Measurements from ENCODE around the gene CCDC200.
"Not testable (repeated sequence)": the region's sequence is repeated elsewhere in the genome, so short reads cannot be mapped to it uniquely, and the experiment has no call there.

Gene CCDC200

DNA sequence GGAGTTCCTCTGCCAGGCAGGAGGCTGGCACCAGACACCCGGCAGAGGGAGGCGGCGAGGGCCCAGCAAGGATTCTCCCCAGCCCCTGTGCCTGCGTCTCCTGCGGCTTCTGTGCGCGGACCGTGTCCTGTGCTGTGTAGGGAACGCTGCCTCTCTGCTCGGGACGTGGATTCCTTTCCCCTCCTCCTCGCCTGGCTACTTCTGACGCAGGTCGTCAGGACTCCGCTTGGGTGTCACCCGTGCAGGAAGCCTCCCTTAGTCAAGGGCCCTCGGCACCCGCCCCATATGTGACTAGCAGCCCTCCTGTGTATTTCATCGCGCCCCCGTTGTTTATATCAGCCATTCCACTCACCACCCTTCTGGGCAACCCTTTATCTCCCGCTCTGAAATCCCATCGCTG is 18.0 kb upstream of the CCDC200 start:
- H3K4me1 ChIP-seq (ENCODE audit: control insufficient read depth in 2 of 2, insufficient read depth in 1 of 2, low read depth in 1 of 2, low read length in 2 of 2); H3K9ac ChIP-seq (ENCODE audit: low read depth, low read length, poor library complexity); H3K23ac ChIP-seq (ENCODE audit: low read depth, low read length, poor library complexity); H3K9me3 ChIP-seq (replicated peaks in 1 of 2; ENCODE audit: control insufficient read depth in 2 of 2, insufficient read depth in 1 of 2, low read depth in 1 of 2, low read length in 2 of 2); DNase-seq (ENCODE audit: low spot score); H3K4me3 ChIP-seq (ENCODE audit: low read length in 2 of 2); H2BK12ac ChIP-seq (ENCODE audit: low read length); H2AK5ac ChIP-seq (ENCODE audit: low read depth, low read length); H2BK15ac ChIP-seq (ENCODE audit: low read length); H3K27me3 ChIP-seq (ENCODE audit: control insufficient read depth in 3 of 3, insufficient read depth in 3 of 3, low read depth in 1 of 3, low read length in 3 of 3); H2AFZ ChIP-seq (ENCODE audit: low read length); H3K14ac ChIP-seq (ENCODE audit: low read length); H3K36me3 ChIP-seq (replicated peaks in 1 of 2; ENCODE audit: control insufficient read depth in 2 of 2, insufficient read depth in 2 of 2, low read length in 2 of 2); H3K4me2 ChIP-seq (ENCODE audit: insufficient read depth, low read length, poor library complexity, severe bottlenecking); H4K8ac ChIP-seq (ENCODE audit: low read depth, low read length); H4K91ac ChIP-seq (ENCODE audit: low read depth, low read length, poor library complexity); H3K79me1 ChIP-seq (ENCODE audit: low read depth, low read length); H3K27ac ChIP-seq (replicated peaks; ENCODE audit: low read length); H2BK5ac ChIP-seq (ENCODE audit: low read length); H3K4ac ChIP-seq (ENCODE audit: low read length); H3K18ac ChIP-seq (ENCODE audit: low read length); H2BK120ac ChIP-seq (ENCODE audit: low read depth, low read length): not testable (repeated sequence)
- no CpG with 5 or more reads among the region's 23 CpGs for WGBS, 2 donors (ENCODE audit: extremely low coverage in 2 of 2, insufficient read length in 2 of 2, insufficient replicate concordance in 1 of 2)

DNA sequence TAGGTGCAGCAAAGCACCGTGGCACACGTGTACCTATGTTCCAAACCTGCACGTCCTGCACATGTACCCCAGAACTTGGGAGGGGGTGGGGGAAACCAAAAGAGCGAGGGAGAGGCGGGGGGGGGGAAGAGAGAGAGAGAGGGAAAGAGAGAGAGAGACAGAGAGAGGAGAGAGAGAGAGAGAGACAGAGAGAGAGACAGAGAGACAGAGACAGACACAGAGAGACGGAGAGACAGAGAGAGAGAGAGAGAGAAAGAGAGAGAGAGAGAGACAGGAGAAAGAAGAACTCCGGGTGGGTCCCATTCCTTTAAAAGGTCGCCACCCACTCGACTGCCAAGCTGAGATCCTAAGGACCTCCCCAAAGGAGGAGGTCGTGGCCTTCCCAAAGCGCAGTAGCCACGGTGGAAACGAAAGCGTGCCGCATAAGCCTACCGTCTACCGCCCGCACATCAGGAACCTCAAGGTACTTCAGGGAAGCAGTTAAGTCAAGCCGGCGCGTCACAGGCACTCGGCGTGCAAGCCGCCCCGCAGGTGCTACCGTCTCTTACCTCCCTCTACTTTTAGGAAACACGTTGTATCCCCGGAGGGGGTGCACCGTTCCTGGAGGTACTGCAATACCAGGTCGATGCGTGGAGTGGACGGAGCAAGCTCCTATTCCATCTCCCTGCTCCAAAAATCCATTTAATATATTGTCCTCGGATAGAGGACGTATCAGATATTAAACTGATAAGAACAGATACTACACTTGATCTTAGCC is 12.4 kb upstream of the CCDC200 start:
- H2AFZ ChIP-seq (ENCODE audit: low read length); H3K9me3 ChIP-seq (replicated peaks in 1 of 2; ENCODE audit: control insufficient read depth in 2 of 2, insufficient read depth in 1 of 2, low read depth in 1 of 2, low read length in 2 of 2); H3K14ac ChIP-seq (ENCODE audit: low read length); H2BK12ac ChIP-seq (ENCODE audit: low read length); H4K8ac ChIP-seq (ENCODE audit: low read depth, low read length); H3K36me3 ChIP-seq (replicated peaks in 1 of 2; ENCODE audit: control insufficient read depth in 2 of 2, insufficient read depth in 2 of 2, low read length in 2 of 2); H3K23ac ChIP-seq (ENCODE audit: low read depth, low read length, poor library complexity); H3K4ac ChIP-seq (ENCODE audit: low read length); H3K18ac ChIP-seq (ENCODE audit: low read length); H2BK120ac ChIP-seq (ENCODE audit: low read depth, low read length); H4K91ac ChIP-seq (ENCODE audit: low read depth, low read length, poor library complexity); DNase-seq (ENCODE audit: low spot score); H2BK15ac ChIP-seq (ENCODE audit: low read length); H3K27ac ChIP-seq (replicated peaks; ENCODE audit: low read length); H3K4me1 ChIP-seq (ENCODE audit: control insufficient read depth in 2 of 2, insufficient read depth in 1 of 2, low read depth in 1 of 2, low read length in 2 of 2); H3K79me1 ChIP-seq (ENCODE audit: low read depth, low read length); H2AK5ac ChIP-seq (ENCODE audit: low read depth, low read length); H3K27me3 ChIP-seq (ENCODE audit: control insufficient read depth in 3 of 3, insufficient read depth in 3 of 3, low read depth in 1 of 3, low read length in 3 of 3); H3K4me2 ChIP-seq (ENCODE audit: insufficient read depth, low read length, poor library complexity, severe bottlenecking); H2BK5ac ChIP-seq (ENCODE audit: low read length); H3K4me3 ChIP-seq (ENCODE audit: low read length in 2 of 2); H3K9ac ChIP-seq (ENCODE audit: low read depth, low read length, poor library complexity): not testable (repeated sequence)
- no CpG with 5 or more reads among the region's 34 CpGs for WGBS, 2 donors (ENCODE audit: extremely low coverage in 2 of 2, insufficient read length in 2 of 2, insufficient replicate concordance in 1 of 2)

DNA sequence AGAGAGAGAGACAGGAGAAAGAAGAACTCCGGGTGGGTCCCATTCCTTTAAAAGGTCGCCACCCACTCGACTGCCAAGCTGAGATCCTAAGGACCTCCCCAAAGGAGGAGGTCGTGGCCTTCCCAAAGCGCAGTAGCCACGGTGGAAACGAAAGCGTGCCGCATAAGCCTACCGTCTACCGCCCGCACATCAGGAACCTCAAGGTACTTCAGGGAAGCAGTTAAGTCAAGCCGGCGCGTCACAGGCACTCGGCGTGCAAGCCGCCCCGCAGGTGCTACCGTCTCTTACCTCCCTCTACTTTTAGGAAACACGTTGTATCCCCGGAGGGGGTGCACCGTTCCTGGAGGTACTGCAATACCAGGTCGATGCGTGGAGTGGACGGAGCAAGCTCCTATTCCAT is 11.2 kb upstream of the CCDC200 start:
- H2AK5ac ChIP-seq (ENCODE audit: low read depth, low read length); H3K23ac ChIP-seq (ENCODE audit: low read depth, low read length, poor library complexity); H3K9me3 ChIP-seq (replicated peaks in 1 of 2; ENCODE audit: control insufficient read depth in 2 of 2, insufficient read depth in 1 of 2, low read depth in 1 of 2, low read length in 2 of 2); H3K18ac ChIP-seq (ENCODE audit: low read length); H3K79me1 ChIP-seq (ENCODE audit: low read depth, low read length); H4K91ac ChIP-seq (ENCODE audit: low read depth, low read length, poor library complexity); H3K4me1 ChIP-seq (ENCODE audit: control insufficient read depth in 2 of 2, insufficient read depth in 1 of 2, low read depth in 1 of 2, low read length in 2 of 2); H2BK5ac ChIP-seq (ENCODE audit: low read length); H3K36me3 ChIP-seq (replicated peaks in 1 of 2; ENCODE audit: control insufficient read depth in 2 of 2, insufficient read depth in 2 of 2, low read length in 2 of 2); H2BK120ac ChIP-seq (ENCODE audit: low read depth, low read length); H4K8ac ChIP-seq (ENCODE audit: low read depth, low read length); H3K4me2 ChIP-seq (ENCODE audit: insufficient read depth, low read length, poor library complexity, severe bottlenecking); H3K27me3 ChIP-seq (ENCODE audit: control insufficient read depth in 3 of 3, insufficient read depth in 3 of 3, low read depth in 1 of 3, low read length in 3 of 3); H3K4ac ChIP-seq (ENCODE audit: low read length); DNase-seq (ENCODE audit: low spot score); H3K14ac ChIP-seq (ENCODE audit: low read length); H2BK15ac ChIP-seq (ENCODE audit: low read length); H3K4me3 ChIP-seq (ENCODE audit: low read length in 2 of 2); H3K9ac ChIP-seq (ENCODE audit: low read depth, low read length, poor library complexity); H3K27ac ChIP-seq (replicated peaks; ENCODE audit: low read length); H2BK12ac ChIP-seq (ENCODE audit: low read length); H2AFZ ChIP-seq (ENCODE audit: low read length): not testable (repeated sequence)
- WGBS, 2 donors (ENCODE audit: extremely low coverage in 2 of 2, insufficient read length in 2 of 2, insufficient replicate concordance in 1 of 2) = no CpG with 5 or more reads among the region's 26 CpGs

DNA sequence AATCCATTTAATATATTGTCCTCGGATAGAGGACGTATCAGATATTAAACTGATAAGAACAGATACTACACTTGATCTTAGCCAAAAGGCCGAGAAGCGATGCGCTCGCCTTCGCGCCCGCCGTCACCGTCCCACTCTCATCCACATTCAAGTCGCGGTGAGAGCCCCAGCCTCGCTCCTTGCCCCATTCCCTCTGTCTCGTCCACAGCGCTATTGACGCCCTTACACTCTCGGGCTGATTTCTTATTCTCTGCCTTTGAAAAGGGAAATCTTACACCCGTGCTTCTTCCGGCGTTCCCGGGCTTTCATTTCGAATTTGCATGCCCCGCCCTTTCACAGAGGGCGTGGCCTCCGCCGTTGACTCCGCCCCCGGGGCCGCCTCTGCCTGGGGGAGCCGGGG is 5.5 kb upstream of the CCDC200 start, which contains the start of gene RNU2-1:
Gene RNU2-1 (minus strand): TSS at position 101 of the 400 bp plus-strand sequence.
- not testable (repeated sequence) for H3K27me3 ChIP-seq (ENCODE audit: control insufficient read depth in 3 of 3, insufficient read depth in 3 of 3, low read depth in 1 of 3, low read length in 3 of 3); H4K8ac ChIP-seq (ENCODE audit: low read depth, low read length); H2AFZ ChIP-seq (ENCODE audit: low read length); H3K4me3 ChIP-seq (ENCODE audit: low read length in 2 of 2); H3K23ac ChIP-seq (ENCODE audit: low read depth, low read length, poor library complexity); H3K36me3 ChIP-seq (replicated peaks in 1 of 2; ENCODE audit: control insufficient read depth in 2 of 2, insufficient read depth in 2 of 2, low read length in 2 of 2); H2BK12ac ChIP-seq (ENCODE audit: low read length); H3K79me1 ChIP-seq (ENCODE audit: low read depth, low read length); H2AK5ac ChIP-seq (ENCODE audit: low read depth, low read length); H3K27ac ChIP-seq (replicated peaks; ENCODE audit: low read length); H3K4ac ChIP-seq (ENCODE audit: low read length); H2BK120ac ChIP-seq (ENCODE audit: low read depth, low read length); DNase-seq (ENCODE audit: low spot score); H3K14ac ChIP-seq (ENCODE audit: low read length); H3K4me2 ChIP-seq (ENCODE audit: insufficient read depth, low read length, poor library complexity, severe bottlenecking); H3K4me1 ChIP-seq (ENCODE audit: control insufficient read depth in 2 of 2, insufficient read depth in 1 of 2, low read depth in 1 of 2, low read length in 2 of 2); H2BK15ac ChIP-seq (ENCODE audit: low read length); H3K18ac ChIP-seq (ENCODE audit: low read length); H3K9me3 ChIP-seq (replicated peaks in 1 of 2; ENCODE audit: control insufficient read depth in 2 of 2, insufficient read depth in 1 of 2, low read depth in 1 of 2, low read length in 2 of 2); H3K9ac ChIP-seq (ENCODE audit: low read depth, low read length, poor library complexity); H2BK5ac ChIP-seq (ENCODE audit: low read length); H4K91ac ChIP-seq (ENCODE audit: low read depth, low read length, poor library complexity)
- no CpG with 5 or more reads among the region's 31 CpGs for WGBS, 2 donors (ENCODE audit: extremely low coverage in 2 of 2, insufficient read length in 2 of 2, insufficient replicate concordance in 1 of 2)
